HCT116 (cell line): ENCODE results near the gene ENDOD1. TPM values are rescaled to one million over a fixed set of nuclear protein-coding genes. Genes with fewer than 3 reads are reported as not detected.

Experiments
- ATAC-seq: fragments of 200-7000 bp; cut with Tn5 transposase; 2 replicates; pipeline ENCODE4 v1.9.1; 2020; ENCODE audit warnings: mild to moderate bottlenecking, moderate library complexity
- BruUV-seq: library from RNA; stranded (reverse); fragments of 400-500 nt; replicated peaks from 2 replicates; lab custom pipeline; 2021; lab: Mats Ljungman, UMichigan
- CTCF ChIA-PET: fragments of 300-600 bp; sonication (Branson Sonifier 250); formaldehyde crosslinking; loops from one replicate; lab custom pipeline; 2021; ENCODE audit warnings: antibody characterized with exemption; lab: Charles Lee
- POLR2A ChIA-PET: fragments of 300-600, 350-600 bp; sonication (Branson Sonifier 250); formaldehyde crosslinking; loops from one replicate; lab custom pipeline; 2021; ENCODE audit warnings: antibody characterized with exemption; lab: Charles Lee
- RAD21 ChIA-PET, 2 experiments: fragments of 300-600 bp; sonication (Branson Sonifier 250); formaldehyde crosslinking; loops; one replicate each; lab custom pipeline; 2023; ENCODE audit warnings: low total read pairs in 2 of 2; ENCODE audit not compliant: uncharacterized antibody in 2 of 2, unreplicated experiment in 2 of 2, low non-redundant PET in 1 of 2; lab: Charles Lee
- DNase-seq: peaks from one replicate; pipeline ENCODE4 v3.0.0-alpha.2; 2010; ENCODE audit warnings: low read depth, low spot score
- H2AFZ ChIP-seq: fragments of 200-600 bp; shearing (Covaris generic), sonication (generic); 2 replicates; pipeline ENCODE4 v1.6.1; 2017; ENCODE audit warnings: low read depth, mixed run types, mixed read lengths, antibody characterized with exemption, low read length; ENCODE audit not compliant: poor library complexity, severe bottlenecking
- H3K27ac ChIP-seq: 2 replicates; pipeline ENCODE4 v1.5.1; 2012; ENCODE audit warnings: low read depth, low read length
- H3K27me3 ChIP-seq: fragments of 200-600 bp; sonication (generic); 2 replicates; pipeline ENCODE4 v1.6.1; 2016; ENCODE audit warnings: mixed run types, low read length, mixed read lengths; ENCODE audit not compliant: insufficient read depth
- H3K36me3 ChIP-seq, 2 experiments: fragments of 200-500 bp in 1 of 2; fragments of 200-600 bp in 1 of 2; sonication (Bioruptor generic) in 1 of 2; sonication (generic) in 1 of 2; 2 replicates each; pipeline versions ENCODE4 v1.5.1 to v1.6.1; 2014 to 2016; ENCODE audit warnings: low read length in 2 of 2, inconsistent platforms in 1 of 2, mixed read lengths in 1 of 2, mixed run types in 1 of 2; ENCODE audit not compliant: insufficient read depth in 2 of 2, control insufficient read depth in 1 of 2
- H3K4me1 ChIP-seq, 2 experiments: fragments of 200-600 bp in 1 of 2; sonication (generic) in 1 of 2; 2 replicates each; pipeline versions ENCODE4 v1.5.1 to v1.6.1; 2012 to 2017; ENCODE audit warnings: low read length in 2 of 2, inconsistent platforms in 1 of 2, mild to moderate bottlenecking in 1 of 2, mixed read lengths in 1 of 2, mixed run types in 1 of 2, moderate library complexity in 1 of 2; ENCODE audit not compliant: insufficient read depth in 2 of 2, control insufficient read depth in 1 of 2
- H3K4me2 ChIP-seq: fragments of 200-600 bp; sonication (generic); 2 replicates; pipeline ENCODE4 v1.6.1; 2017; ENCODE audit warnings: mixed run types, low read length, mixed read lengths
- H3K4me3 ChIP-seq, 2 experiments: fragments of 200-600 bp in 1 of 2; sonication (generic) in 1 of 2; replicated peaks in 1 of 2; 2 replicates each; pipeline ENCODE4 v1.5.1; 2011 to 2016; ENCODE audit warnings: low read length in 2 of 2, control low read depth in 1 of 2, low read depth in 1 of 2, mild to moderate bottlenecking in 1 of 2, mixed read lengths in 1 of 2, mixed run types in 1 of 2
- H3K79me2 ChIP-seq: fragments of 200-600 bp; sonication (generic); 2 replicates; pipeline ENCODE4 v1.6.1; 2017; ENCODE audit warnings: mild to moderate bottlenecking, mixed run types, low read length, moderate library complexity, mixed read lengths; ENCODE audit not compliant: insufficient read depth
- H3K9ac ChIP-seq: fragments of 200-600 bp; sonication (generic); 2 replicates; pipeline ENCODE4 v1.6.1; 2016; ENCODE audit warnings: low read length, mixed read lengths
- H3K9me2 ChIP-seq: fragments of 200-600 bp; sonication (generic), shearing (Covaris generic); 2 replicates; pipeline ENCODE4 v1.6.1; 2017; ENCODE audit warnings: mixed run types, mild to moderate bottlenecking, moderate library complexity; ENCODE audit not compliant: insufficient read depth
- H3K9me3 ChIP-seq, 2 experiments: fragments of 200-500 bp in 1 of 2; fragments of 200-600 bp in 1 of 2; sonication (Bioruptor generic) in 1 of 2; sonication (generic) in 1 of 2; 2 replicates each; pipeline ENCODE4 v1.6.1; 2014 to 2017; ENCODE audit warnings: low read length in 2 of 2, mixed read lengths in 2 of 2, inconsistent platforms in 1 of 2, low read depth in 1 of 2, mild to moderate bottlenecking in 1 of 2, mixed run types in 1 of 2, moderate library complexity in 1 of 2; ENCODE audit not compliant: control insufficient read depth in 1 of 2, insufficient read depth in 1 of 2
- H4K20me1 ChIP-seq: fragments of 200-600 bp; sonication (generic), shearing (Covaris generic); 2 replicates; pipeline ENCODE4 v1.6.1; 2017; ENCODE audit warnings: mixed run types, mild to moderate bottlenecking, moderate library complexity; ENCODE audit not compliant: insufficient read depth
- CBX3 ChIP-seq: IDR thresholded peaks from 2 replicates; pipeline ENCODE4 v1.6.1; 2012; ENCODE audit warnings: low read depth
- EGR1 ChIP-seq: IDR thresholded peaks from 2 replicates; pipeline ENCODE4 v1.6.1; 2012; ENCODE audit warnings: low read depth
- ELF1 ChIP-seq: IDR thresholded peaks from 2 replicates; pipeline ENCODE4 v1.6.1; 2012; ENCODE audit warnings: low read depth, borderline replicate concordance
- EZH2phosphoT487 ChIP-seq: fragments of 200-600 bp; IDR thresholded peaks from 2 replicates; pipeline ENCODE4 v1.6.1; 2018; ENCODE audit warnings: antibody characterized with exemption, borderline replicate concordance
- FOSL1 ChIP-seq: IDR thresholded peaks from 2 replicates; pipeline ENCODE4 v1.6.1; 2012; ENCODE audit warnings: low read depth
- JUND ChIP-seq: IDR thresholded peaks from 2 replicates; pipeline ENCODE4 v1.6.1; 2012
- POLR2AphosphoS5 ChIP-seq: IDR thresholded peaks from 2 replicates; pipeline ENCODE4 v1.6.1; 2011; ENCODE audit warnings: mild to moderate bottlenecking, low read depth, low read length, moderate library complexity
- RAD21 ChIP-seq: IDR thresholded peaks from 2 replicates; pipeline ENCODE4 v1.6.1; 2012; ENCODE audit warnings: low read depth, mild to moderate bottlenecking
- SIN3A ChIP-seq: IDR thresholded peaks from 2 replicates; pipeline ENCODE4 v1.6.1; 2012; ENCODE audit warnings: low read depth
- SP1 ChIP-seq: IDR thresholded peaks from 2 replicates; pipeline ENCODE4 v1.6.1; 2012; ENCODE audit warnings: low read depth
- SRF ChIP-seq: IDR thresholded peaks from 2 replicates; pipeline ENCODE4 v1.6.1; 2012; ENCODE audit warnings: low read depth
- TCF7L2 ChIP-seq: IDR thresholded peaks from 2 replicates; pipeline ENCODE4 v1.7.0; 2011; ENCODE audit warnings: borderline replicate concordance, inconsistent platforms; ENCODE audit not compliant: insufficient read depth, insufficient read length; ENCODE audit errors: extremely low read depth
- ZFX ChIP-seq: fragments of 450-650 bp; IDR thresholded peaks from 2 replicates; pipeline ENCODE4 v1.6.1; 2017
- ZNF274 ChIP-seq: fragments of 200-500 bp; sonication (Bioruptor generic); IDR thresholded peaks from 2 replicates; pipeline ENCODE4 v1.6.1; 2014; ENCODE audit warnings: mild to moderate bottlenecking, low read depth, low read length, inconsistent platforms
- intact Hi-C: fragments of 100-400 bp; cut with micrococcal nuclease; formaldehyde crosslinking; loops from 2 replicates; pipeline ENCODE4 v1.10.0; 2022
- total RNA-seq: library from RNA; stranded (reverse); gene quantifications from one replicate; pipeline ENCODE4 v1.2.1, GENCODE V29; 2021; ENCODE audit not compliant: unreplicated experiment
- TF ChIP-seq, protein P1 (sequence below), 3 experiments: fragments of 200-600 bp in 1 of 3; sonication (generic) in 1 of 3; IDR thresholded peaks in 2 of 3; conservative IDR thresholded peaks in 1 of 3; 2 replicates each; pipeline ENCODE4 v1.5.1; 2012 to 2017; ENCODE audit warnings: low read depth in 2 of 3, low read length in 2 of 3, antibody characterized with exemption in 1 of 3, borderline replicate concordance in 1 of 3, control low read depth in 1 of 3, mild to moderate bottlenecking in 1 of 3, mixed read lengths in 1 of 3, mixed run types in 1 of 3, moderate library complexity in 1 of 3; ENCODE audit not compliant: insufficient read depth in 1 of 3
- TF ChIP-seq, protein P2 (sequence below): IDR thresholded peaks from 2 replicates; pipeline ENCODE4 v1.6.1; 2012
- TF ChIP-seq, protein P3 (sequence below): IDR thresholded peaks from 2 replicates; pipeline ENCODE4 v1.6.1; 2012
- TF ChIP-seq, protein P4 (sequence below): IDR thresholded peaks from 2 replicates; pipeline ENCODE4 v1.6.1; 2011; ENCODE audit warnings: mild to moderate bottlenecking, low read length, moderate library complexity; ENCODE audit not compliant: insufficient replicate concordance; ENCODE audit errors: extremely low read depth

The ENDOD1 gene
- total RNA-seq, 1 experiment from 2014 or later: 33.6 TPM

DNA sequence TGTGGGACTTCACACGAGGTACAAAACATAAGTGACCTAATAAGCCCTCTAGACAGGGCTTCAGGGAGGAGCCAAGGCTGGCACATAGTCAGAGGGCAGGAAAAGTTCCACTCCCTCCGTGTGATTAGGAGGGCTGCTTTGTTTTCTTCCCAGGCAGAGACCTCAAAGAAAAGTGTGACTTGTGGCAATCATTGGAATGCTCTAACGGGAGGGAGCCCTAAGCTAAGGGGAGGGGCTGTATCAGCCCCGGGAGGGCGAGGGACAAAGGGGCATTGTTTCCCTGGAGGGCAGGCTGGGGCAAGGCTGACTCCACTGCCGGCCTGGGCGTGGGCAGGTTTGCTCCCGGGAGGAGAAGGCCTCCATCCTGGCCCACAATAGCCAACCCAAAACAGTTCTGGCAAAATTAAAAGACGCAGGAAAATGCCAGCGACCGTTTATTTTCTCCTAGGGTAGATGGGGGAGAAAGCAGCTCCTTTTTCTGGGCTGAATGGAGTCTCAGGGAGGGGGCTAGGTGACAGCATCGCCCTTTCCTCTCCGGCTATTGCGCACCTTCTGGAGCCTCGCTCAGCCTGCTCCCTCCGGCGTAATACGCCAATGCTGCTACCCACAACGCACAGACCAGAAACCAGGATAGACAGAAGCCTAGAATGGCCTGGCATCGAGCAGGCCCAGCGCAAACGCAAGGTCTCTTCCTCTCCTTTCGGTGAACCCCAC, 60.2 kb downstream of the ENDOD1 start (continued):
- TF ChIP-seq, protein P1, sequence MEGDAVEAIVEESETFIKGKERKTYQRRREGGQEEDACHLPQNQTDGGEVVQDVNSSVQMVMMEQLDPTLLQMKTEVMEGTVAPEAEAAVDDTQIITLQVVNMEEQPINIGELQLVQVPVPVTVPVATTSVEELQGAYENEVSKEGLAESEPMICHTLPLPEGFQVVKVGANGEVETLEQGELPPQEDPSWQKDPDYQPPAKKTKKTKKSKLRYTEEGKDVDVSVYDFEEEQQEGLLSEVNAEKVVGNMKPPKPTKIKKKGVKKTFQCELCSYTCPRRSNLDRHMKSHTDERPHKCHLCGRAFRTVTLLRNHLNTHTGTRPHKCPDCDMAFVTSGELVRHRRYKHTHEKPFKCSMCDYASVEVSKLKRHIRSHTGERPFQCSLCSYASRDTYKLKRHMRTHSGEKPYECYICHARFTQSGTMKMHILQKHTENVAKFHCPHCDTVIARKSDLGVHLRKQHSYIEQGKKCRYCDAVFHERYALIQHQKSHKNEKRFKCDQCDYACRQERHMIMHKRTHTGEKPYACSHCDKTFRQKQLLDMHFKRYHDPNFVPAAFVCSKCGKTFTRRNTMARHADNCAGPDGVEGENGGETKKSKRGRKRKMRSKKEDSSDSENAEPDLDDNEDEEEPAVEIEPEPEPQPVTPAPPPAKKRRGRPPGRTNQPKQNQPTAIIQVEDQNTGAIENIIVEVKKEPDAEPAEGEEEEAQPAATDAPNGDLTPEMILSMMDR (IDR thresholded peaks at IDR 0.05 in 2 of 3, conservative IDR thresholded peaks at IDR 0.05 in 1 of 3; ENCODE audit: borderline replicate concordance in 1 of 3, insufficient read depth in 1 of 3, low read depth in 2 of 3, low read length in 2 of 3): no peak
- TF ChIP-seq, all 23 proteins: peak for 12

DNA sequence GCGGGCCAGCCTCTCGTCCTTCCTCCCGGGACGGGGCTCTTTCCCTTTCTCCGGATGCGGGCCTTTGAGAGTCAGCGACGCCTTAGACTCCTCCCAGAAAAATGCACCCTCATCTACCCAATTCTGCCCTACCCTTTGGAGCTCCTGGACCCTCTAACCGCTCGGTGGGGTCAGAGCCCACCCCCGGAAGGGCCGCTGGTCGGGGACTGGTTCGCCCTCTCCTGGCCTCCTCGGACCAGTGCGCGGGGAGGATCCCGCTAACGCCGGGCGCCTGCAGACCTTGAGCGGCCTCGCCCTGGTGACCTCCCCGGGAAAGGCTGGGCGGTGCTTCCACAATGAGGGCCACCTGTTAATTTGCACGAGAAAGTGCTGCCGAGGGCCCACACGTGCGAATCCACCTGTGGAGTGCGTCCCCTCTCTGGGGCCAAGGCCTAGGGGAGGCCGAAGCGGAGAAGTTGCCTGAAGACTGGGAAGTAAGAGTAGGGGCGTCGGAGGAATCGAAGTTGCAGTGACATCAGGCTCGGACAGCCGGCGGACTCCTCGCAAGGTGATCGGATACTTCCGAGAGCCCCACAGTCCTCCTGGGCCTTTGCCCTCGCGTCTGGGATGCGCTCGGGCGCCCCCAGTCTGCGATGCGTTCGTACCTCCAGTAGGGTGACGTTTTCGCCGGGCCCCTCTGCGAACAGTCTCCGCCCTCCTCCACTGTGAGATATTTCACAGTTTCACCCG, 61.5 kb downstream of the ENDOD1 start:
- DNase-seq (peak; percentile 92), ATAC-seq (peak; percentile 76)
- H3K9ac ChIP-seq: peak overlapping the region; percentile 77
- H3K27ac ChIP-seq: peak overlapping the region; percentile 90
- no peaks in the 10 kb centered on the region for H3K9me3 ChIP-seq
- H3K4me3 ChIP-seq: peak overlapping the region; percentile 63 to 66
- no peaks in the 10 kb centered on the region for H3K27me3 ChIP-seq
- H3K79me2 ChIP-seq: no peaks in the 10 kb centered on the region
- H3K36me3 ChIP-seq: no peaks in the 10 kb centered on the region
- TSS peak; percentile 75 for BruUV-seq
- POLR2A ChIA-PET: interaction anchor here (0.7 to 3.4 kb wide), 7 partner anchors 43 to 1239 kb away, joined by 3 to 36 read pairs (median 3); partner anchors contain the start of genes CCDC82, JRKL and SRSF8
- intact Hi-C loops: loop anchor here (1.0 to 10.0 kb wide), 7 partner anchors 44 to 774 kb away; partner anchors contain the start of genes AMOTL1, CWC15, FAM76B and KDM4D
- RAD21 ChIA-PET: interaction anchor here in 1 of 2 experiments (0.5 to 1.3 kb wide), 4 partner anchors 83 to 1275 kb away, joined by 3 to 14 read pairs (median 4); no protein-coding TSS in a partner anchor
- H4K20me1 ChIP-seq: no peaks in the 10 kb centered on the region
- peak overlapping the region; percentile 48 for H2AFZ ChIP-seq
- peaks cover 32 to 55% of the 10 kb centered on the region in 2 experiments for H3K4me1 ChIP-seq
- H3K4me2 ChIP-seq: peak overlapping the region; percentile 95
- no peaks in the 10 kb centered on the region for H3K9me2 ChIP-seq
- CTCF ChIA-PET: interaction anchor here (0.6 to 5.9 kb wide), 39 partner anchors 8 to 1275 kb away, joined by 3 to 127 read pairs (median 4); partner anchors contain the start of genes FAM76B, SESN3 and SRSF8
- TF ChIP-seq CBX3 (no peak; the same call in 1 of the 2 replicates), POLR2AphosphoS5 (peak; percentile 92), RAD21 (peak; percentile 92), TCF7L2 (peak; percentile 36), ELF1 (no peak), JUND (no peak), SRF (no peak), ZFX (peak; percentile 83), FOSL1 (no peak), ZNF274 (no peak), EGR1 (no peak), EZH2phosphoT487 (no peak), SP1 (no peak), SIN3A (no peak; the same call in 1 of the 2 replicates)
- TF ChIP-seq, protein P2, sequence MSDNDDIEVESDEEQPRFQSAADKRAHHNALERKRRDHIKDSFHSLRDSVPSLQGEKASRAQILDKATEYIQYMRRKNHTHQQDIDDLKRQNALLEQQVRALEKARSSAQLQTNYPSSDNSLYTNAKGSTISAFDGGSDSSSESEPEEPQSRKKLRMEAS: peak; percentile 70
- TF ChIP-seq, protein P3, sequence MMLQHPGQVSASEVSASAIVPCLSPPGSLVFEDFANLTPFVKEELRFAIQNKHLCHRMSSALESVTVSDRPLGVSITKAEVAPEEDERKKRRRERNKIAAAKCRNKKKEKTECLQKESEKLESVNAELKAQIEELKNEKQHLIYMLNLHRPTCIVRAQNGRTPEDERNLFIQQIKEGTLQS: no peak
- TF ChIP-seq, protein P4, sequence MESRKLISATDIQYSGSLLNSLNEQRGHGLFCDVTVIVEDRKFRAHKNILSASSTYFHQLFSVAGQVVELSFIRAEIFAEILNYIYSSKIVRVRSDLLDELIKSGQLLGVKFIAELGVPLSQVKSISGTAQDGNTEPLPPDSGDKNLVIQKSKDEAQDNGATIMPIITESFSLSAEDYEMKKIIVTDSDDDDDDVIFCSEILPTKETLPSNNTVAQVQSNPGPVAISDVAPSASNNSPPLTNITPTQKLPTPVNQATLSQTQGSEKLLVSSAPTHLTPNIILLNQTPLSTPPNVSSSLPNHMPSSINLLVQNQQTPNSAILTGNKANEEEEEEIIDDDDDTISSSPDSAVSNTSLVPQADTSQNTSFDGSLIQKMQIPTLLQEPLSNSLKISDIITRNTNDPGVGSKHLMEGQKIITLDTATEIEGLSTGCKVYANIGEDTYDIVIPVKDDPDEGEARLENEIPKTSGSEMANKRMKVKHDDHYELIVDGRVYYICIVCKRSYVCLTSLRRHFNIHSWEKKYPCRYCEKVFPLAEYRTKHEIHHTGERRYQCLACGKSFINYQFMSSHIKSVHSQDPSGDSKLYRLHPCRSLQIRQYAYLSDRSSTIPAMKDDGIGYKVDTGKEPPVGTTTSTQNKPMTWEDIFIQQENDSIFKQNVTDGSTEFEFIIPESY: no peak
